Adipose tissue (tissue), 3 donors: ENCODE results near the gene SORCS1. TPM values are rescaled to one million over a fixed set of nuclear protein-coding genes. Genes with fewer than 3 reads are reported as not detected.

Experiments used
- H3K27ac ChIP-seq: one replicate; pipeline ENCODE4 v1.5.1; 2013; ENCODE audit warnings: low read depth, low read length
- WGBS, 3 donors: extraction: QIAGEN DNeasy Blood & Tissue Kit; methylation state at CpG; one replicate each; pipeline ENCODE4 v1.1.7; 2013; 5-methylcytosine and 5-hydroxymethylcytosine counted together
- polyA plus RNA-seq, 3 donors: library from polyadenylated mRNA; stranded (reverse); fragments of 200-250 nt; gene quantifications; one replicate each; pipeline ENCODE4 v1.2.3, GENCODE V29; 2013
- donor health status: healthy with polysubstance abuse.
- donor health status: Bipolar disorder and iron deficiency.
- donor health status: healthy.

Gene SORCS1
- polyA plus RNA-seq, 3 donors = 0.16 to 0.87 (median 0.22) TPM

DNA sequence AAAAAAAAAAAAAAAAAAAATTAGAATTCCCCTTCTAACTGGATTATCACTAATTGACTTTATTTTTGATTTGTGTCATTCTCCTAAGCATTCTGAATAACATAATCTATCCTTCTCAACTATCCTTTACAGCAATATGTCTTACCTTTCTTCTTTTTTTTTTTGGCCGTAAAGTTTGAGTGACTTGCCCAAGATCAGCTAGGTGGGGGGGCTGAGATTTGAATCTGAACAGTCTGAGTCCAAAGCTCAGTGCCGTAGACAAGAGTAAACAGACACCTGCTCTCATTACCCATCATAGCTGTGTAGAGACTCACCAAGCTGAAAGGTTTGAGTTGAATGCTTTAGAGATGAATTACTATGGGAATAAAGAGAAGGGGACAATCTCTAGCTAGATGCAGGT is 192.1 kb downstream of the SORCS1 start:
- H3K27ac ChIP-seq = no peak overlapping the region
- 72 to 94% (median 92%) methylated on average over 2 of the region's 2 CpGs for WGBS, 3 donors

DNA sequence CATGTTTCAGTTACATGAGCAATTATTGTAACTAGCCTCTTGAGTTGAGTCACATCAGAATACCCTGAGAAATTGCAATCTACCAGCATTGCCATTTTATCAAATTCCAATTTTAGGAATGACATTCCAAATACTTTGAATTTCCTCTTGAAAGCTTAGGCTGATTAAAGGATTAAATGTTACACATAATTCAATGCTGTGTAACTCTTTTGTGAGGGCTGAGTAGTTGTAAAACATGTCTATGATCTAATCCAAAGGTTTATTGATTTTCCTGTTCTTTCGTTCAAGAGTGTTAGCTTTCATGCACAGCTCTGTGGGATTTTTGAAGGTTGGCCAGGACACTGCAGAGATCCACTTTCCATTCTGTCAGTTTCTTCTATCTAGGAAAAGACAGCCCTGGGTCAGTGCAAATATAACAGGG is 193.1 kb downstream of the SORCS1 start:
- H3K27ac ChIP-seq = no peak overlapping the region
- 20 to 83% (median 74%) methylated on average over 1 of the region's 1 CpG for WGBS, 3 donors

DNA sequence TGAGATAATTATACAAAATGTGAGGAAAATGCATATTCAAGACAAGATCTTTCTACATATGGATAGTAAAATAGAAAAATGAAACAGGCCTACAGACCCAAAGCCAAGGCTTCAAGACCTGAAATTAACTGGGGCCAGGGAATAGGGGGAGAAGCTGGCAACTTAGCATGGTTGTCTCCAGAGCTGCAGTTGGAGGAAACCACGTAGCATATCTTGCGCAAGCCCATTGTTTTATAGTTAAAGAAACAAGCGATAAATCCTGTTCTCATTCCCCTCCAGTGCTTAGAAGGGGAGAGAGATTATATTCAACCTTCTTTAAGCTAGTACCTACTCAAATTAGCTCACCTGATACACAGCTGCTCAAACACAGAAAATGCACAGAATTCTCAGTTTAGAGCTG is 197.1 kb downstream of the SORCS1 start:
- 52 to 78% (median 53%) methylated on average over 3 of the region's 3 CpGs for WGBS, 3 donors
- no peak overlapping the region for H3K27ac ChIP-seq

DNA sequence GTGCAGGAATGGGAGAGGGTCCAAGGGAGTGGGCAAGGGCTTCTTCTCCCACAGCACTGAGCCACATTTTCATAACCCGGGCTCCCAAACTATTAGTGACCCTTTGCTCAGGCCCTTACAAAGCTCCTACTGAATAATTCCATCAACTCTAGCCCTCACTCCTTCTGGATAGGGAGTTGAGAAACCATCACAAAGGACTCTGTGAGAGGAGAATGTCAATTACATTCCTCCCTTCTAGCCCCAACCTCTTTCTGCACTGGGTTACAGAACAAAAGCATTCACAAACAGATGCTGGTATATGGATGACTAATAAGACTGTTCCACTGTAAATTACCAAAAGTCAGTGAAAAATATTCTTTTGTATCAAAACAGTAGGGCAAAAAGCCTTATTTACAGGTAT is 203.7 kb downstream of the SORCS1 start:
- 84 to 89% (median 88%) methylated on average over 1 of the region's 1 CpG for WGBS, 3 donors
- no peak overlapping the region for H3K27ac ChIP-seq

DNA sequence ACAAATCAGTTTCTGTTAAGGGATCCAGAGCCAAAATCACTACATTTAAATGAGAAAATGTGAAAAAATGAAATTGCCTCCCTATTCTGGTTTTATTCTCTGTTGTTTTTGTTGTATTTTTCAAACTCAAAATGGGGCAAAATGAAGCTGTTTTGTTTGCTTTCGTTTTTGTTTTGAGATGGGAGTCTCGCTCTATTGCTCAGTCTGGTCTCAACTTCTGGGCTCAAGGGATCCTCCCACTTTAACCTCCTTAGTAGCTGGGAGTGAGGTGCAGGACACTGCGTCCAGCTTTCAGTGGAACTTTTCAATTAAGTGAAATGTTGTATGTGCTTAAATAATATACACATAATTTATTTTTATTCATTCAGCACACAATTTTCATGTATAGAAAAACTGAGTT is 205.0 kb downstream of the SORCS1 start:
- WGBS, 3 donors = 59 to 72% (median 62%) methylated on average over 3 of the region's 3 CpGs
- no peak overlapping the region for H3K27ac ChIP-seq

DNA sequence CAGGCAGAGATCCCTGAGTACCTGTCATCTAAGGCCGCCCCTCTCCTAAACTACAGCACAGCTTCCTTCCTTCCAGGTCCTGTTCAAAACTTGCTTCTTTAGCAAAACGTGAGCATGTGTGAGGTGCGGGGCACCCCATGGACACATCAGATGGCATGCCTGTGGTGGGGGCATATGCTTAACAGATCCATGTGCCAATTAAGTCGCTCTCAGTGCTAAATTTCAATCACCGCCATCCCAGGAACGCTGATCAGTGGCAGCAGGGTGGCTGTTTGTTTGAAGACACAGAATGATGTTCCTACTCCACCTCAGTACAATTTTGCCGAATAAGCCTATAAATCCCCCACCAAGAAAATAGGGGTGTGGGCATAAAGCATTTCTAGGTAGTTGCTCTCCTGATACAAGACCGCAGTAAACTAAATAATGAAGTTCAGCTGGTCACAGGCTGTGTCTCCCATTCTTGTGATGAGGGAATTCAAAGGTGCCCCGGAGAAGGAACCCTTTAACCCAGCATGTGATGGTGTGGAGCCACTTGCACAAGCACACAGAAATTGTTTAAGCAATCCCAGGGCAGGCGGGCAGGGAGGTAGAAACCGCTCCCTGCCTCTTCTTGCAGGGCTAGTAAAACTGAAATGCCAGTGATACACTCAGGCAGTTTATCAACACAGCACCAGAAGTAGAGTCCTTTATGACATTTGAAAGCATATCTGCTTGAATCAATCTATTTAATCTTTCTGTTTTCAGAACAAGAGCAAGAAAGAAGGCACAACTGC is 205.7 kb downstream of the SORCS1 start:
- no peak overlapping the region for H3K27ac ChIP-seq

DNA sequence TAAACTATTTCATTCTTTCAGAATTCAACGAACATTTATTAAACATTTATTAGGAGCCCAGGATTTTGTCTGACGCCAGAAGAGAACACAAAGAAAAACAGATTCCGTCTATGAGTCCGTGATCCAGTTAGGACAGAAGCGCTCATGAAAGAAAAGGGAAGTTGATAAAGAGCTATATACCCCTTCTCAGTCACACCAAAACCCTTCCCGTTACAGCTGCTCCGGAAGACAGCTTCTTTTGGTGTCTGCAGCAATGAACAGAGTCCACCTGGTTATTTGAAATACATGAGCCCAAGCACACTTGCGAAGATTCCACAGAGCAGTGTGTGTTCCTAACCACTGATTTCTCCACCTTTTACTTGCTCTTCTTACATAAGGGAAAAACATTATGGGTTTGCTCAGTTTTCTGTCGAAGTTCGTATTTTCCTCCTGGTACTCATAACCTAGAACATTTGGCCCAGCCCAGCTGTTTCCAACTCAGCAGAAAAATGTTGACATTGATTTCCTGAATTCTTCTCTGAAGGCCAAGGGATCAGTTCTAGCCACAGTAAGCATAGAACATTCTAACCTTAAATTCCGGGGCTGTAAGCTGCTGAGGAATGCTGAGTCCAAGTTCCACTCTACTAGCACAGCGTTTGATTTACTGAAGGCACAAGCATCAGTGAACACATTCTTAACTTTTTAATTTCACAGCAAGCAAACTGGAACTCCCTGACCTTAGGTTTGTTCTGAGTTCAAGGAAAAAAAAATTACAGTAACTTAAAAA is 206.5 kb downstream of the SORCS1 start:
- H3K27ac ChIP-seq = no peak overlapping the region
- WGBS, 3 donors = 44 to 68% (median 44%) methylated on average over 12 of the region's 12 CpGs

More for the DNA sequence above, 205.7 kb downstream of the SORCS1 start:
- WGBS, 3 donors = 65 to 72% (median 69%) methylated on average over 11 of the region's 11 CpGs

DNA sequence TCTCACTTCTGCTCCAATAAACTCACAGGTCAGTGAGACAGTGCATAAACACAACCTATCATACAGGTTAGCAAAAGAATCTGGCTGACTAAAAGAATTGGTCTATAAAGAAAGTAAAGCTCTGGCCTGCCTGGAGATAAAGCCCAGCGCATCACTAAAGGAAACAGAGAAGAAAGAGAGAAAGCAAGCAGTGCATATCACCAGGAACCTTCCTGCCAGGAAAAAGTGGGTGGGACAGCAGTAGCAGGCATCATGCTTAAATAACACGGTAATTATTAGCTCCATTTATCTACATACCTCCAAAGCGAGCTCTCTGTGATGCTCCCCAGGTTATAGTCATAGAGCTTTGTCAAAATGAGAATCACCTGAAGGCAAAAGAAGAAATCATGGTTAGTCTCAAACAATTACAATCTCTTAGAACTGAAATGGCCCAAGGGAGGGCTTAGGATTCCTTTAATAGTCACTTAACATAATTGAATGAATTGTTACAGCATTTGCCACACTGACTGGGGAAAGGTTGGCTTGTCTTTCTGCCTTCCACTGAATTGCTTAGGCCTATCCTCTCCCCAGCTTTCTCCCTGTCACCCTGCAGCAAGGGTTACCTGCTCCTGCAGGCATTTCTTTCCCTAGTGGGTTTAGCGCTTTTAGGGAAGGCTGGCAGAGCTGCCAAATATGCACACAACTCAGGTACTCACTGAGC is 208.1 kb downstream of the SORCS1 start:
- 64 to 90% (median 79%) methylated on average over 4 of the region's 4 CpGs for WGBS, 3 donors
- no peak overlapping the region for H3K27ac ChIP-seq

DNA sequence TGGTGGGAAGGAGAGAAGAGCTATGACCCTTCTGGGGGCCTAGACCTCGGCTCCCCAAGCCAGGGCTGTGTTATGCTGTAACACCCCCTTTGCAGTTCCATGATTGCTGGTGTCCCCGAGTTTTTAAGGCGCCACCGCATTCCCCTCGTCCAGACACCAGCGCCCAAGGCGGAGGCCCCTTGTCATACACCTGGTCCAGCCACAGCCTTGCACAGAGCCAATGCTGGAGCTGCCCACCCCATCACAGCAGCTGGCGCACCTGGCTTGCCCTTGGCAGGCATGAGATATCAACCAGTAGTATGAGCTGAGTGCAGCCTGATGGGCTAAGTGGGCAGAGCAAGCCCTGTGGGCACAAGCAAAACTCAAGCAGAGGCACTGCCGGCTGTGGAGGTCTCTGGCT is 209.4 kb downstream of the SORCS1 start:
- no peak overlapping the region for H3K27ac ChIP-seq
- WGBS, 3 donors = 91 to 97% (median 94%) methylated on average over 9 of the region's 9 CpGs

DNA sequence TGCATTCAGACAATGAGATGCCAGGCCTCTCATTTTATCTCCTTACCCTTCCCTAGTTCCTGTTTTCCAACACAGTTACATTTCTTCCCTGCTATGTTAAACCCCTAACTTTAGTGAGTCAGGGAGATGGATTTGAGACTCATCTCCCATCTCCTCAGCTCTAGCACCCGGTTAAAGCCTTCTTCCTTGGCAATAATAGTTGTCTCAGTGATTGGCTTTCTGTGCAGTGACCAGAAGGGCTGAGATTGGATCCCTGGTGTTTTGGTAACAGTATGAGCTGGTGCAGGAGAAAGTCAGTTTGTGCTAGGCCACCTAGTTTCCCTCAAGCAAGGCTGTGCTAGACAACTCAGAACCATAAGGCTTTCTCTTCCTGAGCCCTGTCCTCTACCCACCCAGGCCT is 212.5 kb downstream of the SORCS1 start:
- H3K27ac ChIP-seq = no peak overlapping the region
- WGBS, 3 donors = 77 to 89% (median 84%) methylated on average over 1 of the region's 1 CpG

DNA sequence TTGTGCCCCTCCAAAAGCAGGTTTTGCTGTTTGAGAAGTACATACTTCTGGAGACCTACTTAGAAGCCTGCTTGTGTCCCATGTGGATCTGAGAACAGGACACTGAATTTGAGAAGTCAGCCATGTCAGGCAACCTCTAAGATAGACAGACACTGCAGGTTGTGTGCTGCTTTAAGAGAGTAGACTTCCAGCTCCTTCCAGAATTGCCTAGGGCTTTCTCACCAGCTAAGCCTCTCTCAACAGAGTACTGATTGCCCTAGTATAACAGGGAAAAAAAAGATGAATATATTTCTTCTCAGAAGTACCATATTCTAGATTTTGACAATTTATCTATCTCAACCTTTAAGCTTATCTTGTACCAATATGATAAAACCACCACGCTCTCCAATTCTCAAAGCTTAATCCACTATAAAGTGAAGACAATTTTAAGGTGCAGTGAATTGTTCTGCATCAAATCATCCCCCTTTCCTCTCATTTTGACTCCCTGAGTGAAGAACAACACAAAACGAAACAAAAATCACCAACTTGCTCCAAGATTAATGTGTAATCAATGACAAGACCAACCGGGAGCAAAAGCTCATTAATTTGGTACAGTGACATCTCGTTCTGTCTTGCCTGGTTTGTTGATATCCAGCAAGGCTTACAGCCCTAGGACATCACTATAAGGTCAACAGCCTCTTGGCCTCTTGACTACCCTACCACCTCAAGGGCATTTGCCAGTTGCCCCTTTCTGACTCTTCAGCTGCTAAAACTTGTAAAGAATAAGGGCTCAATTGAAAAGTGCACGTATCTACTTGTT is 214.6 kb downstream of the SORCS1 start:
- WGBS, 3 donors = 34 to 71% (median 66%) methylated on average over 5 of the region's 5 CpGs

DNA sequence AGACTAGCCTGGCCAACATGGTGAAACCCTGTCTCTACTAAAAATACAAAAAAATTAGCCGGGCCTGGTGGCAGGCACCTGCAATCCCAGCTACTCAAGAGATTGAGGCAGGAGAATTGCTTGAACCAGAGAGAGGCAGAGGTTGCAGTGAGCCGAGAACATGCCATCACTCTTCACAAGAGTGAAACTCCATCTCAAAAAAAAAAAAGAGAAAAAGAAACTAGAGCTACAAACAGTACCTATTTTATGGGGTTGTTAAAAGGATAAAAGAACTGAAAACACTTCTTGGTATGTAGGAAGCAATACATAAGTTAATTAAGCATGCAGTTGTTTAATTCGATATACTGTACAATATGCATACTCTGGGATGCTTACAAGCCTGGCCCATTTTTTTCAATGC is 216.9 kb downstream of the SORCS1 start:
- WGBS, 3 donors = 89 to 92% (median 91%) methylated on average over 3 of the region's 3 CpGs
- H3K27ac ChIP-seq = no peak overlapping the region

More for the DNA sequence above, 214.6 kb downstream of the SORCS1 start:
- no peak overlapping the region for H3K27ac ChIP-seq

DNA sequence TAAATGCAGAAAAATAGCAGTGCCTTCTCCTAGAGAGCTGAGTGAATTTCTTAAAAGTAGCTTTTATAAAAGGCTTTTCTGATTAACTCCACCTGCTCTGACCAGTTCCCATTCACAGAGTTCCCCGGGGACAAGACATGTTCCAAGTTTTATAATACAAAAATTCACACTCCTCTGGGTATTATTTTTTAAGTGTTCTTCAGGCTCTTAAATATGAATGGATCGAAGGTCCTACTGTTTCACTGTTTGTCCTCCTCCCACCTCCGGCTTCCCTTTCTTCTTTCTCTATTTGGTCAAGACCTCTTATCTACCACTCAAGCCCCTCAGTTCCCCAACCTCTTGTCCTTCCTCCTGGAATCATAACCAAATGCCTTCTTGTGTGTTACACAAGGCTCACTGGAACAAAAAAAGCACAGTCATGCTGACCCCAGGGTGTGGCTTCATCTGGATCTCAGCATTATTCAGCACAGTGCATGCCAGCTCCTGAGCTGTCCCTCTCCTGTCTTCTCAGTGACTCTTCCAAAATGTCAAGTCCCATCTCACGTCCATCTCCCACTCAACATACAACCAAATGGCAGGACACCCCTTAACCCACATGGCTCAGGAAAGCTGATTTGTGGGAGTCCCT is 222.4 kb downstream of the SORCS1 start:
- no peak overlapping the region for H3K27ac ChIP-seq
- WGBS, 3 donors = 57 to 66% (median 65%) methylated on average over 4 of the region's 4 CpGs

DNA sequence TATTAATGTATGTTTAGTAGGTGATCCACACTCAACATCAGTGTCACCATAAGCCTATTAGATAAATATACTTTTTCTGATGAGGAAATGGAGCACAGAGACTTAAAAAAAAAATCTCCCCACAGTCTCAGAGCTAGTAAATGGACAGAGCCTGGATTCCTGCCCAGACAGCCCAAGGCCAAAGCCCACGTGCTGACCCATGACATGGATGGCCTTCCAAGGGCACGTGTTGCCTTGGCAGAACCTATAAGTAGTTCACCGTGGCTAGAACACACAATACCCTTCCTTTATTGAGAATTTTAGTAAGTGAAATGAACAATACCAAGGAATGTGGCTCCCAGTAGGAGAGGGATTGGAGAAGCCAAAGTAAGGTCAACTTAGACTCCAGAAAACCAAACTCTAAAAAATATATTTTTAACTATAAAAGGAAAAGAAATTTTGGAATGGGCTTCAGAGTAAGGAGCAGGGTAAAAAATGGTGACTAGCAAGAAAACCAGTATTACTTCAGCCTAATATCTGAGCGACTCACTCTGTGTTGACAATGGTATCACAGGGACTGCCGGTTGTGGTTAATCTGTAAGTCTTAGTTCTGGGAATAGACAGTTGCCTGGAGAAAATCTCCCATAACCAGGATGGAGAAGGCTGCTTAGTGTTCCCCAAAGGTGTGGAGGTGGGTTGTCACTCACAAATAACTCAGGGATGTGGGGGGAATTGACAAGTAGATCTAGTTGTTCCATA is 223.0 kb downstream of the SORCS1 start:
- 30 to 74% (median 70%) methylated on average over 5 of the region's 5 CpGs for WGBS, 3 donors
- H3K27ac ChIP-seq = no peak overlapping the region

DNA sequence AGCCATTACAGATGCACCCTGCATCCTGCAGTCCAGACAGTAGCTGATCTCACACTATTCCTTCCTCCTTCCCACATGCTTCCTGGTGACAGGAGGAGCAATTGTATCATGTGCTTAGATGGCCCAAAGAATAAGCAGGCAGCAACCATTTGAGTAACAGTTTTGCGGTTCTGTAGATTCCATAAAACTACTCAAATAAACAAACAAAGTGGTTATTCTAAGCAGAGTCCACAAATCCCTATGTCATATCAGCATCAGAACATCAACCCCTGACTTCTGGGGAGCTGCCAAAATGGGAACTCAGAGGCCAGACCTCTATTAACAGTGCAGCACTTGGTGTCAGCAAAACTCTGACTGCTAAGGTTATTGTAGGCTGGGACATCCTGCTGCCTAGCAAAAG is 226.0 kb downstream of the SORCS1 start:
- WGBS, 3 donors = 71 to 88% (median 76%) methylated on average over 1 of the region's 1 CpG

DNA sequence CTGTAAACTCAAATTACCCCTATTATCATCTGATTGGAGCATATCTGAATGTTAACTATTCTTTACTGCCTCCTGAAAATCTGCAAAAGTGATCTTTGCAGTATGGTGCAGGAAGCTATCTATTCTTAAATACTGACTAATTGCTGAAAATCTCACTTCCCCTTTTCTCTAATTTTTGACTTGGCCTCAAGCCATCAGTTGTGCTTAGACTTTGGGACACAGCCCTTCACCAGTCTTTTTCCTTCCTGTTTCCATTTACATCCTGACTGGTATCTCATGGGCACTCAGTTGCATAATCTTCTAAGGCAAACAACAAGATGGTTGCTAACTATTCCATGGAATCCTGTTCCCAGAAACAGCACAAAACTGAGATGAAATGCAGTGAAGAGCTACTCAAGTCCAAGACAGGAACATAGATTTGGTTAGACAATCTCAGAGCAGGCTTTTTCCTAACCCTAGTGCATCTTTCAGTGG is 228.5 kb downstream of the SORCS1 start:
- no peak overlapping the region for H3K27ac ChIP-seq

More for the DNA sequence above, 226.0 kb downstream of the SORCS1 start:
- no peak overlapping the region for H3K27ac ChIP-seq

DNA sequence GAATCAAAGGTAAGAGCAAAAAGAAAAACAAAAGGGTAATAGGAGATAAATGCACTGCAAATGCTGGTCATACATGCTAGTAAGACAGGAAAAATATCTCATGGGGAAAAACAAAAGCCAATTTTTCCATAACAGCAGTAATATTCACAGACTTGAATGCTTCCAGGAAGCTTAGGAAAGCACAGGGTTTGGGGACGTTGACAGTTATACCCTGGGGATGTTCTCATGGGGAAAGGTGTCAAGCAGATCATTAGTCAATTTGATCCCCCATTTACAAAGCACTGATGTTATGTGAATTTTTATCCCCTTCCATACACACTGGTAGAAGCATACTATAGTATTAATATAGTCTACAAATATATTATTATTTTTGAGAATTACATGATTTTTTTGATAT is 232.7 kb downstream of the SORCS1 start:
- no peak overlapping the region for H3K27ac ChIP-seq
- WGBS, 3 donors = 13 to 28% (median 19%) methylated on average over 1 of the region's 1 CpG
